Liver (tissue), 9 donors: Measurements from ENCODE around the gene TPH1. TPM values are rescaled to one million over a fixed set of nuclear protein-coding genes. Genes with fewer than 3 reads are reported as not detected.

ENCODE experiments used
- DNase-seq: peaks from one replicate; pipeline ENCODE4 v3.0.0-alpha.2; 2017; ENCODE audit warnings: low spot score
- H3K27ac ChIP-seq, 2 donors: one replicate each; pipeline ENCODE4 v1.7.0; 2013; ENCODE audit warnings: inconsistent platforms in 2 of 2, low read length in 2 of 2, control low read depth in 1 of 2, low read depth in 1 of 2, mild to moderate bottlenecking in 1 of 2
- H3K27me3 ChIP-seq, 4 donors: one replicate each; pipeline versions ENCODE4 v1.6.1 to v1.7.0; 2013; ENCODE audit warnings: low read length in 3 of 4, inconsistent platforms in 1 of 4, mild to moderate bottlenecking in 1 of 4, moderate library complexity in 1 of 4; ENCODE audit not compliant: control insufficient read depth in 4 of 4, insufficient read depth in 4 of 4
- H3K36me3 ChIP-seq, 4 donors: one replicate each; pipeline versions ENCODE4 v1.6.1 to v1.7.0; 2013; ENCODE audit warnings: low read length in 3 of 4, mild to moderate bottlenecking in 3 of 4, low read depth in 1 of 4, moderate library complexity in 1 of 4; ENCODE audit not compliant: control insufficient read depth in 4 of 4, insufficient read depth in 3 of 4
- H3K4me1 ChIP-seq, 4 donors: one replicate each; pipeline versions ENCODE4 v1.6.1 to v1.7.0; 2013; ENCODE audit warnings: low read length in 3 of 4, mild to moderate bottlenecking in 3 of 4, moderate library complexity in 1 of 4; ENCODE audit not compliant: control insufficient read depth in 4 of 4, insufficient read depth in 4 of 4
- H3K4me3 ChIP-seq, 3 donors: one replicate each; pipeline versions ENCODE4 v1.6.1 to v1.7.0; 2013; ENCODE audit warnings: low read length in 3 of 3, control low read depth in 1 of 3, low read depth in 1 of 3, mild to moderate bottlenecking in 1 of 3
- H3K9ac ChIP-seq, 2 donors: one replicate each; pipeline ENCODE4 v1.7.0; 2013; ENCODE audit warnings: low read length in 2 of 2, mild to moderate bottlenecking in 2 of 2, moderate library complexity in 2 of 2, control low read depth in 1 of 2, low read depth in 1 of 2
- H3K9me3 ChIP-seq, 4 donors: one replicate each; pipeline versions ENCODE4 v1.6.1 to v1.7.0; 2013; ENCODE audit warnings: low read length in 3 of 4; ENCODE audit not compliant: control insufficient read depth in 4 of 4
- FOXA2 ChIP-seq: IDR thresholded peaks from 2 replicates; pipeline ENCODE4 v1.6.1; 2016; ENCODE audit warnings: antibody characterized with exemption
- RXRA ChIP-seq, 2 donors: IDR thresholded peaks; 2 replicates each; pipeline ENCODE4 v1.6.1; 2017 to 2018; ENCODE audit warnings: antibody characterized with exemption in 2 of 2, mild to moderate bottlenecking in 1 of 2
- TAF1 ChIP-seq: conservative IDR thresholded peaks from 2 replicates; pipeline ENCODE4 v1.6.1; 2016; ENCODE audit warnings: antibody characterized with exemption, mild to moderate bottlenecking
- WGBS: extraction: QIAGEN DNeasy Blood & Tissue Kit; methylation state at CpG from one replicate; pipeline ENCODE4 v1.1.7; 2013; 5-methylcytosine and 5-hydroxymethylcytosine counted together
- polyA plus RNA-seq, 2 donors: library from polyadenylated mRNA; stranded (reverse) in 1 of 2; unstranded in 1 of 2; fragments of 200-250 nt in 1 of 2; fragments of >200 nt in 1 of 2; fragmentation: Nextera tagmentation in 1 of 2; extraction: Ambion mirVana in 1 of 2; gene quantifications; one replicate each; pipeline versions ENCODE4 v1.2.1 to v1.2.3, GENCODE V29; 2013 to 2015
- total RNA-seq, 2 donors: library from RNA; depleted of rRNA; stranded (reverse); fragments of >200 nt; gene quantifications; one replicate each; pipeline ENCODE4 v1.2.3, GENCODE V29; 2014
- TF ChIP-seq, protein P1 (sequence below): fragments of 150-350 bp; IDR thresholded peaks from 2 replicates; pipeline ENCODE4 v1.5.1; 2017; ENCODE audit warnings: improper control_type of control experiment, low read depth, low read length; ENCODE audit not compliant: missing input control
- TF ChIP-seq, protein P2 (sequence below): IDR thresholded peaks from 2 replicates; pipeline ENCODE4 v1.6.1; 2016; ENCODE audit warnings: antibody characterized with exemption
- TF ChIP-seq, protein P3 (sequence below): IDR thresholded peaks from 2 replicates; pipeline ENCODE4 v1.6.1; 2016; ENCODE audit warnings: antibody characterized with exemption, mild to moderate bottlenecking
- donor health status: healthy.
- donor health status: healthy.
- donor health status: healthy.
- donor health status: healthy.
- donor health status: healthy.

The TPH1 gene
- total and polyA plus RNA-seq, 4 donors = 0.01 to 0.19 (median 0.10) TPM

GRCh38 chr11:18054511-18055103, 8.5 kb upstream of the TPH1 start (continued):
- TF ChIP-seq, protein P1, sequence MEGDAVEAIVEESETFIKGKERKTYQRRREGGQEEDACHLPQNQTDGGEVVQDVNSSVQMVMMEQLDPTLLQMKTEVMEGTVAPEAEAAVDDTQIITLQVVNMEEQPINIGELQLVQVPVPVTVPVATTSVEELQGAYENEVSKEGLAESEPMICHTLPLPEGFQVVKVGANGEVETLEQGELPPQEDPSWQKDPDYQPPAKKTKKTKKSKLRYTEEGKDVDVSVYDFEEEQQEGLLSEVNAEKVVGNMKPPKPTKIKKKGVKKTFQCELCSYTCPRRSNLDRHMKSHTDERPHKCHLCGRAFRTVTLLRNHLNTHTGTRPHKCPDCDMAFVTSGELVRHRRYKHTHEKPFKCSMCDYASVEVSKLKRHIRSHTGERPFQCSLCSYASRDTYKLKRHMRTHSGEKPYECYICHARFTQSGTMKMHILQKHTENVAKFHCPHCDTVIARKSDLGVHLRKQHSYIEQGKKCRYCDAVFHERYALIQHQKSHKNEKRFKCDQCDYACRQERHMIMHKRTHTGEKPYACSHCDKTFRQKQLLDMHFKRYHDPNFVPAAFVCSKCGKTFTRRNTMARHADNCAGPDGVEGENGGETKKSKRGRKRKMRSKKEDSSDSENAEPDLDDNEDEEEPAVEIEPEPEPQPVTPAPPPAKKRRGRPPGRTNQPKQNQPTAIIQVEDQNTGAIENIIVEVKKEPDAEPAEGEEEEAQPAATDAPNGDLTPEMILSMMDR = no peak
- TF ChIP-seq, protein P2, sequence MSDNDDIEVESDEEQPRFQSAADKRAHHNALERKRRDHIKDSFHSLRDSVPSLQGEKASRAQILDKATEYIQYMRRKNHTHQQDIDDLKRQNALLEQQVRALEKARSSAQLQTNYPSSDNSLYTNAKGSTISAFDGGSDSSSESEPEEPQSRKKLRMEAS = no peak
- no peak for TF ChIP-seq TAF1

- no peak overlapping the region for H3K27ac ChIP-seq
- no peak for DNase-seq
- 67% methylated on average over 2 of the region's 2 CpGs for WGBS
- peaks cover 0 to 3% (median 0%) of the 10 kb centered on the region in 4 donors for H3K27me3 ChIP-seq
- TF ChIP-seq, protein P3, sequence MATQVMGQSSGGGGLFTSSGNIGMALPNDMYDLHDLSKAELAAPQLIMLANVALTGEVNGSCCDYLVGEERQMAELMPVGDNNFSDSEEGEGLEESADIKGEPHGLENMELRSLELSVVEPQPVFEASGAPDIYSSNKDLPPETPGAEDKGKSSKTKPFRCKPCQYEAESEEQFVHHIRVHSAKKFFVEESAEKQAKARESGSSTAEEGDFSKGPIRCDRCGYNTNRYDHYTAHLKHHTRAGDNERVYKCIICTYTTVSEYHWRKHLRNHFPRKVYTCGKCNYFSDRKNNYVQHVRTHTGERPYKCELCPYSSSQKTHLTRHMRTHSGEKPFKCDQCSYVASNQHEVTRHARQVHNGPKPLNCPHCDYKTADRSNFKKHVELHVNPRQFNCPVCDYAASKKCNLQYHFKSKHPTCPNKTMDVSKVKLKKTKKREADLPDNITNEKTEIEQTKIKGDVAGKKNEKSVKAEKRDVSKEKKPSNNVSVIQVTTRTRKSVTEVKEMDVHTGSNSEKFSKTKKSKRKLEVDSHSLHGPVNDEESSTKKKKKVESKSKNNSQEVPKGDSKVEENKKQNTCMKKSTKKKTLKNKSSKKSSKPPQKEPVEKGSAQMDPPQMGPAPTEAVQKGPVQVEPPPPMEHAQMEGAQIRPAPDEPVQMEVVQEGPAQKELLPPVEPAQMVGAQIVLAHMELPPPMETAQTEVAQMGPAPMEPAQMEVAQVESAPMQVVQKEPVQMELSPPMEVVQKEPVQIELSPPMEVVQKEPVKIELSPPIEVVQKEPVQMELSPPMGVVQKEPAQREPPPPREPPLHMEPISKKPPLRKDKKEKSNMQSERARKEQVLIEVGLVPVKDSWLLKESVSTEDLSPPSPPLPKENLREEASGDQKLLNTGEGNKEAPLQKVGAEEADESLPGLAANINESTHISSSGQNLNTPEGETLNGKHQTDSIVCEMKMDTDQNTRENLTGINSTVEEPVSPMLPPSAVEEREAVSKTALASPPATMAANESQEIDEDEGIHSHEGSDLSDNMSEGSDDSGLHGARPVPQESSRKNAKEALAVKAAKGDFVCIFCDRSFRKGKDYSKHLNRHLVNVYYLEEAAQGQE = no peak
- no peaks in the 10 kb centered on the region for H3K36me3 ChIP-seq
- H3K9me3 ChIP-seq = peaks cover 0 to 1% (median 0%) of the 10 kb centered on the region in 4 donors
- H3K4me1 ChIP-seq = peaks cover 0 to 4% (median 2%) of the 10 kb centered on the region in 4 donors
- no peak overlapping the region for H3K4me3 ChIP-seq
- H3K9ac ChIP-seq = no peak overlapping the region
Observed at GRCh38 chr11:18050848-18051247, 4.8 kb upstream of the TPH1 start.

DNA sequence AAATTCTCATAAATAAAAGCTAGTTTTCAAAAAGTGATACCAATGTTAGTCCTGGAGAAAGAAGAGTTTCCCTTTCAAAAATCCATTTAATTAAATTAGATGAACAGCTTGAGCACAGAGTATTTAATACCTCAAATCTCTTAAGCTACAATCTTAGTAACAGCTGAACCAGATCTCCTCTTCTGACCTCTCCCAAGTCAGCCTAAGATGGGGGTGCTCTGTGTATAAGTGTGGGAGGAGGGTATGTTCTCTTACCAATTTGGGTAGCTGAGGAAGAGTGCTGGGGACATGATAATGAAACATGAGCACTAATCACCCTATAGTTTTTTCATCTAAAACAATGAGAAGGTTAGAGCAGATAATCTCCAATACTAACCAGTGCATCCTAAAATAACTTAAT, 9.6 kb downstream of the TPH1 start:
- Histone ChIP-seq H3K27ac (no peak overlapping the region), H3K27me3 (no peaks in the 10 kb centered on the region), H3K4me3 (no peak overlapping the region), H3K9ac (no peak overlapping the region), H3K4me1 (no peaks in the 10 kb centered on the region), H3K9me3 (no peaks in the 10 kb centered on the region), H3K36me3 (no peaks in the 10 kb centered on the region)
- DNase-seq = no peak
- TF ChIP-seq RXRA (IDR thresholded peaks at IDR 0.05) = no peak
- TF ChIP-seq, protein P3 = no peak
- TF ChIP-seq, protein P2 = no peak
- no peak for TF ChIP-seq FOXA2
